Activated CD8-positive, alpha-beta memory T cell treated with anti-CD3 and anti-CD28 coated beads, Interleukin-2, amount 50 U/mL, for 1 hour (primary cell): ENCODE data around the gene IQSEC1.
A peak's percentile ranks its signal among the peaks of the same experiment; 100 is the strongest.

Experiments
- DNase-seq: peaks from one replicate; pipeline ENCODE4 v3.0.0-alpha.2; 2020; ENCODE audit errors: extremely low read depth

IQSEC1 gene

DNA sequence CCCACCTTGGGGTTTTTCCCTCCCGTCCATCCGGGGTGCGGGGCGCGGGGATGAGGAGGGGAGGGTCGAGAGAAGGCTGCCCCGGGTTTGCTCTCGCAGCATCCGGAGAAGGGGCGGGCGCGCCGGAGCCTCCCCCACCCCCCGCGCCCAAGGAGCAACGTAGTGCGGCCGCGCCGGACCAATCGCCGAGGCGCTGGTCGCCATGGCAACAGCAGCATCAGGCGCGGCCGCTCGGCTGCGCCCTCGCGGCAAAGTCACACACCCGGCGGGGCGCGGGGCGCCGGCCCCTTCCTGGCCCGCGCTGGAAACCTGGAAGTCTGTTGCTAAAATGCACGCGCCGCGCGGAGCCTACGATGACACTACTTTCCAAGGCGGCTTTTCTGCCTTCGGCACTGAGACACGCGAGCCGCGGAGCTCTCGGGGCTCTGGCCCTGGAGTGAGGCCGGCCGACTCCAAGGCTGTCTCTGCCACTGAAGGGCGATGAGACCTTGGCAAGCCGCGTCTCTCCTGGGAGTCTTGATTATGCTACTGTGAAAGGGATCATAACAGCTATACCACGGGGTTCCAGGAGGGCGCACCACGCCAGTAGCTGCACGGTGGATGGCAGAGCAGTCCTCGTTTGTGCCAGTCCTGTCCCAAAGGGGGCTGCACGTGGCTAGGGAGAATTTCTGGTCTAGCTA is at the start of gene IQSEC1:
Gene IQSEC1, minus strand, starts transcription at position 104 of the 680 bp plus-strand sequence. CDS start 415 bp downstream, outside the sequence.
- DNase-seq = peak; percentile 40

DNA sequence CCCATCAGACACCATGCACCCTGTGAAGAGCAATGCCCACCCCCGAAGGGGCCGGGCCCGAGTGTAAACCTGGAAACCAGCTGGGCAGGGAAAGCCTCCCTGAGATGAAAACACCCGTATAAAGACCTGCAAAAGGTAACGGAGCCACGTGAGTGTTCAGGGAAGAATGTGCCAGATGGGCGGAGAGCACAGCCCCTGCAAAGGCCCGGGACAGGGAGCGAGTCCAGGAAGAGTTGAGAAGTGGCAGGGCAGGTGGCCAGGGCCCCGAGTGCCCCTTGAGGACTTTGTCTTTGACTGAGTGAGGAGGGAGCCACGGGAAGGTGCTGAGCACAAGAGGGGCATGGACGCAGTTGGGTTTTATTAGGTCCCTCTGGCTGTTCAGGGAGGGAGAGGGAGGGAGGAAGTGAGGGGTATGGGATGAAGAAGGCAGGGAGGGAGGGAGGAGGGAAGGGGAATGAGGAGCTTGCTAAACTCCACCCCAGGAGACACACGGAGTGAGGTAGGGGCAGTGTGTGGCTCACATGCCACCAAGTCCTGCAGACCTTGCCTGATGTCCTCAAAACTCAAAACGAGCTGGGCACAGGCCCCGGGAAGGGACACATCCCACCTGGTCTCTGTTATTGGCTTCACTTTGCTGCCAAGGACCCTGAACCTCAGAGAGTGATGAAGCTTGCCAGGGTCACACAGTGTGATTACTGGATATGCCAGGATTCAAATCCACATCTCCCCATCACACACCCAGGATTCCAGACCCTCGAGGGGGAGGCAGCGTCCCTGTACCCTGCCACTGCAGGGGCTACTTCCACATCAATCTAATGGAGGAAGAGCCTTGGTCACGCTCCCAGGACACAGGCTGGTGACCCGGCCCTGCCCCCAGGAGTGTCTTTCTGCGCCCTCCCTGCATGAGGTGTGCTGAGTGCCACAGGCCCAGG is 49.1 kb upstream of the IQSEC1 start:
- DNase-seq = no peak

DNA sequence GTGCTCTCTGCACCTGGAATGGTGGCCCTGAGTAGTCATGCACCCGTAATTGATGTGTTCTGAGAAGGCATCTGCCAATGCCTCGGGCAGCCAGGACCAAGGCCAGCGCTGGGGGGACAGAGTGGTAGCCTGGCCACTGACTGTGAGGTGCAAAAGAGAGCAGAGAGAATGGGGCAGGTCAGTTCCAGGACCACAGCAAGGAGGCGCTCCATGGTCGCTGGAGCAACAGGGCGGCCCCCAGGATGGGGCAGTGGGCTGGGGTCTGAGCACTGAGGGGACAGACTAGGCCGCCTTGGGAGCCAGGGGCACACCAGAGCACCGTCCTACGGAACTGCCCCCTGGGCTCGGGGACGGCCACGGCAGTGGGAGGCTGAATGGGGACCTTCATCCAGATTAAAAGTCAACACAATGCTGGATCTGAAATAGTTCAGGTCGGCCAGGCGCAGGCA is 48.3 kb upstream of the IQSEC1 start:
- DNase-seq = no peak

DNA sequence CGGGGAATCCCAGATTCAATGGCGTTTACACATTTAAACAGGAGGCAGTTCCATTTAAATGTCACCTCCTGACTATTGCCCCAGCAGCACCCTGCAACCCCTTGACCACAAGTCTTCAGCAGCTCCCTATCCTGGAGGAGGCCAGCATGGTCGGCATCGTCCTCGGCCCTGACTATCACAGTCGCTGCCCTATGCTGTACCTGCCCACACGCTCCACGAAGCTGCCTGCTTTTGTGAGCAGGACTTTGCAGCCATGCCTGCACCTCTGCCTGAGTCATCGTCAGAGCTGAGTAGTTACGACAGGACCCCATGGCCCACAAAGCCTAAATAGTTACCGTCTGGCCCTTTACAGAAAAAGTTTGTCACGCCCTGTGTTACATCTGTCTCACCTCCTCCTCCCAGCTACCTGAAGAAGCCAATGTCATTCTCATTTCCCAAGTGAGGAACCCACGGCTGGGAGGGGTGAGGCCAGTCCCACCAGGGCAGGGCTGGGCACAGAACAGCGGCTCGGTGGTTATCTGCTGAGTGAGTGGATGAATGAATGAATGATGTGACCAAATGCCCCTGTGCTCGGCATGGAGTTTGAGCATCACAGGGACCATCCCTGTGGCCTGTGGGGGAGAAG is 47.8 kb upstream of the IQSEC1 start:
- DNase-seq = no peak

DNA sequence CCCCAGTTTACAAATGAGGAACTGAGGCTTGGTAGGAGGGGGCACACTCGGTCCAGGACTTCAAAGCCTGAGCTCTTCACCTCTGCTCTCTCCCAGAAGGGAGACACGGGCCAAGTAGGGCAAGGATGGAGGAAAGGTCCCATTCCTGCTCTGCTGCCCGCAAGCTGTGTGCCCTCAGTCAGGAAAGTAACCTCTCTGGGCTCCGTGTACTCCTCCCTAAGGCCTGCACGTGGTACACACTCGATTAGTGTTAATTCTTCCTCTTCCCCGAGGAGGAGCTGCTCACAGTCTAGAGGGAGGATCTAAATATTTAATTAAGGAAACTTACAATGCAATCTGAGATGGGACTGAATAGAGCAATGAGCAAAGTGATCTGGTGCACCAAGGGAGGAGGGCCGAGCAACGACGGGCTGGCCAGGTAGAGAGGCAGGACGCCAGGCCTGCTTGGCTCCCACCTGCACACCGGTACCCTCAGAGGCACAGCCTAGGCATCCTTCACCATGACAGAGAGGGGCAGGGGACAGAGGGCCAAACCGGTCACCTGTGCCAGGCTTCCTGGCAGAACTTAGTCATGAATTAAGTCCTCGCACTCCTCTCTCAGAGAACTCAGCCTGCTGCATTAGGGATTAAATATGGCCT is 47.2 kb upstream of the IQSEC1 start:
- no peak for DNase-seq

DNA sequence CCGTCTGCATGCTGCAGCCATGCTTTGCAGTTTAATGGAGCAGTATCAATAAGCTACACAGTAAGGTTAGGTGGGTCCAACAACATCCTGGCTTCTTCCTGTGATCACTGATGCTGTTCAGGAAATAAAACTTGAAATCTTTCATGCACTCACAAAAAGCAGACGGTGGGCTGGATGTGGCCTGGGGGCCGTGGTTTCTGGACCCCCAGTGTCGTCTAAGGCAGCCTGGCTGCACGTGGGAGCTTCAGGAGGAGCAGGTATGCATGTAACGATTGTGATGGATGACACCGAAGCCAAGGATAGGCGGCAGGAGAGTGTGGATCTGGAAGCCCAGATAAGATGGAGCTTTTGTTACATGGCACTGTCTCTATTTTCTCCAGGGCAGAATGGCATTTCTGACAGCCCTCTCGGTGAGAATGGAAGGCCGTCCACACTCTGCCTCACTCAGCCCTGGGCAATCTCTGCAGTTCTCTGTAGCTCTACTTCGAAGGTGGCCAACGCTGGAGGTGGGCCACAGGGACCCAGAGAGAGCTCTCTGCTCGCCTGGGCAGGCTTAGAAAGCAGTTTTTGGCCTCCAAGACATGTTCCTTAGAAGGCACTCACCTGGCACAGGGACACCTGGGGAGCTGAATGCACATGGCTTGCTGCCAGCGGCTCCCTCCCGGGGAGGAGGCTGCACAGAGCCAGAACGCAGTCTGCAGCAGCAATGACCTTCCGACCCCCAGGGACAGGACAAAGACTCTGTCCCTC is 46.4 kb upstream of the IQSEC1 start:
- DNase-seq = no peak

DNA sequence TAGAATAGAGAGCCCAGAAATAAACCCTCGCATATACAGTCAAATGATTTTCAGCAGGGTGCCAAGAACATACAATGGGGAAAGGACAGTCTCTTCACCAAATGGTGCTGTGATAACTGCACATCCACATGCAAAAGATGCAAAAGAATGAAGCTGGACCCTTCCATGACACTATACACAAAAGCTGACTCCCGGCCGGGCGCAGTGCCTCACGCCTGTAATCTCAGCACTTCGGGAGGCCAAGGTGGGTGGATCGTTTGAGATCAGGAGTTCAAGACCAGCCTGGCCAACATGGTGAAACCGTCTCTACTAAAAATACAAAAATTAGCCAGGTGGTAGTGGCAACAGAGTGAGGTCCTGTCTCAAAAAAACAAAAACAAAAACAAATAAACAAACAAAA is 43.2 kb upstream of the IQSEC1 start:
- DNase-seq = no peak

DNA sequence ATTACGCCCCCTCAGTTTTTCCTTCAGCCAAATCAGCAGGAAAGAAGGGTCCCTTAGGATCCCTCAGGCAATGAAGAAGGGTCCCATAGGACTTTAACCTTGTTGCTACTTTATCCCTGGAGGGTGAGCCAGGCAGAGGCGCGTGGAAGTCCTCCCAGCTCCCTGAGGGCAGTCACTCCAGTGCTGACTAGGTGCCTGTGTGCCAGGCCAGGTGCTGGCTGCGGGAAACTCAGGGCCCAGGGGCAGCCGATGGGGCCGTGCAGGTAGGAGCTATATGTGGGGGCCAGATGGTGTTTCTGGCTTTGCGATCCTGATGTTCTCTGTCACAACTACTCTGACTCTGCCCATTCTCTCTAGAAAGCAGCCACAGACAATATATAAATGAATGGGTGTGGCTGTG is 42.8 kb upstream of the IQSEC1 start:
- DNase-seq = no peak

DNA sequence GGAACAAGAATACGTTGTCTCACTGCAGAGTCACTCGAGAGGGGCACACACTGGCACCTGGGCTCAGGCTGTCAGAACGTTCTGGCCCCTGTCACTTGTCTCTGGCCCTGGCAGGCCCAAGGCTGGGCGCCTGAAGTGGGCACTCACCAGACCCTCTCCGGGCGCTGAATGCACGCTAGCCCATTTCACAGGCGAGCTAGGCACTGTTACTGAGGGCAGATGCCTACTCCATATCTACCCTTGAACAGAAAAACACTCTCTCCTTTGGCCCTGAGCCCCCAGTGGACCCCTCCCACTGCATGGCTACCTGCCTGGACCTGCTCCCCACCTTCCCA is 42.3 kb upstream of the IQSEC1 start:
- DNase-seq = no peak

DNA sequence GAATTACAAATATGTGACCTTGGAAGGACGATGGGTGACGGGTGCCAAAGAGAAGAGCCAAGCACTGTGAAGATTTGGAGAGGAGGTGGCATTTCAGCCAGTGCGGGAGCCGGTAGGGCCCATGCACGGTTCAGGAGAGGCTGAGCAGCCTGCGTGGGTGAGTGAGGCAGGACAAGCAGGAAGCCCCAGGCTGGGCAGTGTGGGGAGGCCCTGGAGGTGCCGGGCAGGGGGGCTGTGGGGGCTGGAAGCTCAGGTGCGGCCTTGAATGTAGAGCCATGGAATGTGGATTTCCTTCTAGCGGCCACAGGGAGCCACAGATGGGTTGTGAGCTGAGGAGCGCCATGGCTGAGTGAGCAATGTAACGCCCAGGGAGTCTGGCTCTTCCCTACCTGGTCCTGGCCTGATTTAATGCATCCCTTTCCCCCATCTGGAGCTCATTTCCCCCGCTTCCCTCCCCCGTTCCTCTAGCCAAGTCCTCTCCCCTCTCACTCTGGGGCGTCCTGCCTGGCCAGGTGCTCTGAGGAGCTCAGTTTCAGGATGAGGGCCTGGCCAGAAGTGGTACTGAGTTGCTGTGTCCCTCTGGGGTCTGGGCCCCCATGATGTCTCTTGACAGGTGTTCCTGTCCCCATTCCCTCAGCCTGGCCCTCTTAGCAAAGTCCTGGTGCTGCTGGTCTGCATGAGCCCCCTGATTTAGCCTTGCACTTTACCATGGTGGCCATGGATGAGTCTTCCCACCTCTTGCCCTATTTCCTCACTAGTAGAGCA is 41.8 kb upstream of the IQSEC1 start:
- no peak for DNase-seq

DNA sequence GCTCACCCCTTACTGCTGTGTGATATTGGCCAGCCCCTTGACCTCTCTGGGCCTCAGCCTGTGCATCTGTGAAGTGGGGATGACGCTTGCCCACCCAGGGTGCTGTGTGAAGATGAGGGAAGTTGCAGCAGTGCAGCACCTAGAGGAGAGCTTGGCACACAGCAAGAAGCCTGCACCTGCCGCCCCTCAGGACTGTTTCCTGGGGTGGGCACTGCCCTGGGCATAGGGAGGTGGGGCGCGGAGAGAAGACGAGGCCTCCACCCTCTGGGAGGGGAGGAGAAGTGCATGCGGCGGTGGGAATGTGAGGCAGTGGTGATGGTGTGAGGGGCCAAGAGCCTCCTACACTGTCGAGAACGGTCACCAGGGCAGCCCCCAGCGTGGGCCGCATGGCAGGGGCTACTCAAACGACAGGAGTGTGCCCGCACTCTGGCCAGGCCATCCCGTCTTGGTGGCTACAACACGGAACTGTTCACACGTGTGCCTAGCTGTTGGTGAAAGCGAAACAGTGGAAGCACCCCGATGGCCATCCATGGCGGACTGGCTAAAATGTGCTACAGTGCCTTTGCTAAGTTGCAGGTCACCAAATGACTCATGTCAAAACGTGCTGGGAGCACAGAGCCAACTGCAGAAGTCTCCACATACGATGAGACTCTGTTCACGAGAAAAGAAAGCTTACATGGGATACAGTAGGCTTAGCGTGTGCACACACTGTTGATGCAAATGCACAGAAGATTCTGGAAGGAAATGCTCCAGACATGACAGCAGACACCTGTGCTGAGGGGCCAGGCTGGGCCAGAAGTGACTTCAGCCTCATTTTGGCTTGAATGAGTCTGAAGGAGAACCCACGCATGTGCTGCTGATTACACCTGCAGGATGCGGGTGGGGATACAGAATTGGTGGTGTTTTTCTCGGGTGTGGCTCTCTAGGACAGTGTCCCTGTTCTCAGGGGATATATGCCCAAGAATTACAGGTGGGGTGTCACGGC is 40.4 kb upstream of the IQSEC1 start:
- no peak for DNase-seq

DNA sequence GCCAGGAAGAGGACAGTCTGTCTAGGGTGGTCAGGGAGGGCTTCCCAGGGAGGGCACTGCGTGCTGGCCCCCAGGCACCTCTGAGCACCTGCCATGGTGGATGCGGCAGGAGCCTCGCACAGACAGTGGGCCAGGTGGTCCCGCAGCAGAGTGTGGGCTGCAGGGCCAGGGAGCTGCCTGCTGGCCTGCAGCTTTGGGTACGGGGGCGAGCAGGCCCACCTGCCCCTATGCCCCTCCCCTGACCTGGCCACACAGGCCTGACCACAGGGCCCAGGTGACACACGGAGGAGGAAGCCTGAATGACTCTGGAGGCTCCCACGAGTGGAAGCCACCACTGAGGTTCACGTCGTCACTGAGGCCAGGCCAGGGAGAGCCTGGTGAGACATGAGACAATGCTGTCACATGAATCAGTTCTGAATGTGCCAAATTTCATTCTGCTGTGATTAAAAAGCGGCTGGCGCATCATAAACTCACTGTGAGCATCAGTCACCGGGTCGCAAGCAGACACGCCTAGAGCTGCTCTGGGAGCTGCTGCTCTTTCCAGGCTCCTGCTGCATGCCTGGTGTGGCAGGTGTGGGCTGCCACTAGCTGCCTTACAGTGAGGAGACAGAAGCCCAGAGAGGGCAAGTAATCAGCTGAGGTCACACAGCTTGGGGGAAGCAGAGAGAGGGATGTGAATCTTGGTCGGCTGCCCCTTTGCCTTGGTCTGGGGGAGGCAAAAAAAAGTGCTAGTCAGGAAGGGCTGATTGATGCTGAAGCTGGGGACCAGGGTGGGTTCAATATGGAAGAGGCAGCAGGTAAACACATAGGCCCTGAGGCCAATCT is 39.5 kb upstream of the IQSEC1 start:
- no peak for DNase-seq

DNA sequence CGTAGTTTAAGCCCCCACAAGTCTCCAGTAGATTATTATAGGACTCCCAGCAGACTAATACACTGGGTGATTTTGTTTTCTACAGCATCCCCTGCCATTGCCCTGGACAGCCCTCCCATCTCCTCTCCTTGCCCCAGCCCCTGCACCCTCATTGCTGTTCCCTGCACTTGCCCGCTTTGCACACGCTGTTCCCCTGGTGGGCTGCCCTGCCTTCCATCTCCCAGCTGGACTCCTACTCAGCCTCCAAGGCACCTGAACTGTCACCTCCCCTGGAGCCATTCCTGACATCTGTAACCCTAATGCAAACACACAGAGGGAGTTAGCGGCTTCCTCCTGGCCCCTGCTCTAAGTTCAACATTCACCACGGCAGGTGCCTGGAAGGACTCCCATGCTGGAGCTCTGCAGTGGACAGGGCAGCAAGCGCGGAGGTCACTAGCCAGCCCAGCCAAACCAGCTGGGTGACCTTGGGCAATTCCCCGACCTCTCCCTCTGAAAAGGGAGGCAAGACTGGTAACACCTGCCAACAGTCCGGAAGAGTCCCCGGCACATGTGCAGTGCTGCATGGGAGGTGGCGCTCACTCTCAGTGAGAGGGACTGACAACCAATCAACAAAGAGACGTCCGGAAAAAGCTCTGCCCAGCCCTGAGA is 38.8 kb upstream of the IQSEC1 start:
- DNase-seq = no peak

DNA sequence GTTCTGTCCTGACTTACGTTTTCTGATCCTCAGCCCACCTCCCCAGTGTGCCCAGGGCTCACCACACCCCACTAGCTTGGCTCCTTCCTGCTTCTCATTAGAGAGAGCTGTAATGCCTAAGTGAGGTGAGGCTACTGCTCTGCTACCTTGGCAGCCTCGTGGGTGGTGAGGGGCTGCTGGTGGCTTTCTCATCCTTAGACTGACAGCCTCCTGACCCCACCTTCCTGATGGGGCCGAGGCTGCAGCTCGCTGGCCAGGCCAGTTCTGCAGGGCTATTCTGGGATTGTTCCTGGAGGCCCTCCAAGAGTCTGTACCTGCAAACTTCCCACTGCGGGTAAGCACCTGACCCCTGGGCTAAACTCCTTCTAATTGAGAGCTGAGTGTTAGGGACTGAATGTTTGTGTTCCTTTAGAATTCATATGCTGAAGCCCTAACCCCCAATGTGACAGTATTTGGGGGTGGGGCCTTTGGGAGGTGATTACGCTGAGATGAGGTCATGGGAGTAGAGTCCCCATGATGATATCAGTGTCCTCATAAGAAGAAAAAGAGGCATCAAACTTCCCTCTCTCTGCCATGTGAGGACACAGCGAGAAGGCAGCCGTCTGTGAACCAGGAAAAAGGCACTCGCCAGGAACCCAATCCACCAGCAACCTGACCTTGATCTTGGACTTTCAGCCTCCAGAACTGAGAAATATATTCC is 38.1 kb upstream of the IQSEC1 start:
- DNase-seq = no peak

DNA sequence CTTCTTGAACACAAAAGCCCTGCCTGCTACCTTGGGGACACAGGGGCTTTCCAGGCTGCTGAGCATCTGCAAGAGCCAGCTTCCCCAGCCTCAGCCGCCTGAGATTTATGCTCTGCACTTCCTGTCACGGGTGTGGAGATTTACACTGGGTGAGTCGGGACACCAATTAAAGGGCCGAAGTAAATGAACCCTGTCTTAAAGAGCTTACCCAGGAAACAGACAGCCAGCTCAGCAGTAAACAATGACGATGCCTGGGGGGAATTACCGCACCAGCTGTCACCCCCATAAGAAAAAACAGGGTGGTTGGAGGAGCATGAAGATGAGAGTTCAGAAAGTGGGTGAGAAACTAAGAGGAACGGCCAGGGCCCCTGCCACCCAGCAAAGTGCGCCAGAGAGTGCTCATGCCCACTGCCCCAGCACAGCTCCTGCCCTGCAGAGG is 37.5 kb upstream of the IQSEC1 start:
- DNase-seq = peak; percentile 14

DNA sequence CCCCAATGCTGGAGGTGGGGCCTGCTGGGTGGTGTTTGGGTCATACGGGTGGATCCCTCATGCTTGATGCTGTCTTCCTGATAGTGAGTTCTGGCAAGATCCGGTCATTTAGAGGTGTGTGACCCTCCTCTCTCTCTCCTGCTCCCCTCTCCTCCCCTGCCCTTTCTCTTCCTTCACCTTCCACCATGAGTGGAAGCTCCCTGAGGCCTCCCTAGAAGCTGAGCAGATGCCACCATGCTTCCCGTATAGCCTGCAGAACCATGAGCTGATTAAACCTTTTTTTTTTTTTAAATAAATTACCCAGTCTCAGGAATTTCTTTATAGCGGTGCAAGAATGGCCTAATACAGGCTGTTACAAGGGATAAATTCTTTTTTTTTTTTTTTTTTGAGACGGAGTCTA is 36.3 kb upstream of the IQSEC1 start:
- DNase-seq = no peak

DNA sequence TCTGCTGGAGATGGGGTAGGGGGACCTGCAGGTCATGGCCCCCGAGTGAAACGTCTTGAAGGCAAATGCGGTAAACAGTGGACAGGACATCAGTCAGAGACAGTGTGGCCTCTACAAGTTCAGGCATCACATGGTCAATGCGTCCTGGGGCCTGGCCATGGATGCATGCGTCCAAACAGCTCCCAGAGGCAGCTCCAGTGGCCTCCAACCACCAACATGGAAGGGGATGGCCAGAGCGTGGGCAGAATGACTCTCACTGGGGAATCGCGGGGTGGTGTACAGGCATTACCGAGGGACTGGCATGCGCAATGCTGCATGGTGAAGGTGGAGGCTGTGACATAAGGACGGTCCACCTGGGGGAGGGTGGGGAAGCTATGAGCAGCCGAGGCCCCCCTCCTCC is 35.6 kb upstream of the IQSEC1 start:
- DNase-seq = no peak
